ENCODE results near the gene PARN.
"Not testable (repeated sequence)": the region's sequence is repeated elsewhere in the genome, so short reads cannot be mapped to it uniquely, and the experiment has no call there.

PARN gene

DNA sequence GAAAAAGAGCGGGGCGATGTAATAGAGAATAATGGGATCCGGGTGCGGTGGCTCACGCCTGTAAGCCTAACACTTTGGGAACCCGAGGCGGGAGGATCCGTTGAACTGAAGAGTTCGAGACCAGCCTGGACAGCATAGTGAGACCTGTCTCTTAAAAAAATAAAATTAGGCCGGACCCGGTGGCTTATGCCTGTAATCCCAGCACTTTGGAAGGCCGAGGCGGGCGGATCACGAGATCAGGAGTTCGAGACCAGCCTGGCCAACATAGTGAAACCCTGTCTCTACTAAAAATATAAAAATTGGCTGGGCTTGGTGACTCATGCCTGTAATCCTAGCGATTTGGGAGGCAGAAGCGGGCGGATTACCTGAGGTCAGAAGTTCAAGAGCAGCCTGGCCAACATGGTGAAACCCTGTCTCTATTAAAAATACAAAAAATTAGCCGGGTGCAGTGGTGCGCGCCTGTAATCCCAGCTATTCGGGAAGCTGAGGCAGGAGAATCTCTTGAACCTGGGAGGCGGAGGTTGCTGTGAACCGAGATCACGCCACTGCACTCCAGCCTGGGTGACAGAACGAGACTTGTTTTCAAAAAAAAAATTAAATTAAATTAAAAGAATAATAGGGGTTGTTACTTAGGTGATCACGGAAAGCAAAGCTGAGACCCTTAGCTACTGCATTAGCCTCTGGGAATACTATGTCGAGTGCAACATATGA is 715 bp upstream of the PARN start:
- not testable (repeated sequence) for FAIRE-seq

- FAIRE-seq: no peak
Observed at GRCh38 chr16:14629612-14629918, 495 bp downstream of the PARN start.

DNA sequence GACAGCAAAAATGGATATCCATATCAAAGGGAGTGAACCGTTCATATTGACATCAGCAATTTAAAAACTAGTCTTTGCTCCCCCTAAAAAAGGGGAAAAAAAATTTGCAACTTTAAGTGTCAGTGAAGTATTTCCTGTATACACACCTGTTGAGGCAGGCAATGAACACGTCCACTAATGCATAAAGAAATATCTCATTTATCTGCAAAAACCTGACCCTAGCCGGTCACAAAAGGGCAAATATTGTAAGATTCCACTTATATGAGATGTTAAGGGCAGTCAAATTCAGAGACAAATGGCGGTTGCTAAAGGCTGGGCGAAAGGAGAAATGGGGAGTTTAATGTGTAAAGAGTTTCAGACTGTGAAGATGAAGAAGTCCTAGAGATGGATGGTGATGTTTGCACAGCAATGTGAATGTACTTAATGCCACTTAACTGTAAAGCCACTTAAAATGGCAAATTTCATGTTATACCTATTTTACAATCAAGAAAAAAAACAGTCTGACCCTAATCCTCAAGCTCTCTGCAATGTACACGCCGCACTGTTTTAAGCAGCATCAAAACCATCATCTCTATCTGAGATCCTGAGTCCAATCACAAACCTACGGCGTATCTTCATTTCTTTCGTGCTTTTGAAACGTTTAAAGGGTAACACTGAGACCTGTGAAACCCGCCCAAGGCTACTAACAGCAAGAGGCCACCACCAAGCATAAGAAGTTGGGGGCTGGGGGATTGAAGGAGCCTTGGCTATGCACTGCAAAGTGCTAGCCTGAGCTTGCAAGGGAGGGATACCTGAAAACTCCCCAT is 1.1 kb downstream of the PARN start:
- no peak for FAIRE-seq

- no peak for FAIRE-seq
Observed at GRCh38 chr16:14627078-14627477, 3.0 kb downstream of the PARN start.

- FAIRE-seq: no peak
Observed at GRCh38 chr16:14618566-14618965, 11.5 kb downstream of the PARN start.

- FAIRE-seq: no peak
Observed at GRCh38 chr16:14616280-14616679, 13.8 kb downstream of the PARN start.

DNA sequence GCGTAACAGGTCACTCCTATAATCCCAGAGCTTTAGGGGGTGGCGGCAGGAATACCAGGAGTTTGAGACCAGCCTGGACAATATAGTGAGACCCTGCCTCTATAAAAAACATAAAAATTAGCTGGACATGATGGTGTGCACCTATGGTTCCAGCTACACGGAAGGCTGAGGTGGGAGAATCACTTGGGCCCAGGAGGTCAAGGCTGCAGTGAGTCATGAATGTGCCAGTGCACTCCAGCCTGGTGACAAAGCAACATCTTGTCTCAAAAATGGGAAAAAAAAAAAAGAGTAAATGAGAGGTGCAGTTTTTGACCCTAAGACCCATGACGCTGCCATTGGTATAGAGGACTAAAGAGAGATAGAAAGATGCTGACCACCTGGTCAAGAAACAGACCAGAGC is 16.1 kb downstream of the PARN start:
- FAIRE-seq: no peak

- no peak for FAIRE-seq
Observed at GRCh38 chr16:14611660-14612059, 18.4 kb downstream of the PARN start.

- FAIRE-seq: no peak
Observed at GRCh38 chr16:14609716-14610115, 20.3 kb downstream of the PARN start.

- no peak for FAIRE-seq
Observed at GRCh38 chr16:14608604-14609003, 21.5 kb downstream of the PARN start.

DNA sequence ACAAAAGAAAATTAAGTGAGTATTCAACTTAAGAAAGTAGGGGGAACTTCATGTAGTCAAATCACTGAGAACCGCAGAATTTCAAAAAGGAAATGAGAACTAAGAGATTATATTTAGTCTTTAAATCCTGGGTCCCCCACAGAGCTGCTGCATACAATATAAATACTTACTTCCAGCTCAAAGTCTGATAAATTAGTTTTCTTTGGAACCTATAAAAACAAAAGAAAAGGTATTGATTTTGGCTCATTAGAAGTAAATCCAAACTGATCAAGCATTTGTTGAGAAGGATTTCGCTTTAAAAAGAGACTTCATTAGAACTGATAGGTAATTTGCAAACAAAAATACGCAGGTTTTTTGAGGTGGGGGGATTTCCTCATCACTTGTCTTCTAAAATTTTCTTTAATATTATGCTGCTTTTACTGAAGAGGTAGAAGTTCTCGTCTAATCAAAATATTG is 21.9 kb downstream of the PARN start:
- FAIRE-seq: no peak

DNA sequence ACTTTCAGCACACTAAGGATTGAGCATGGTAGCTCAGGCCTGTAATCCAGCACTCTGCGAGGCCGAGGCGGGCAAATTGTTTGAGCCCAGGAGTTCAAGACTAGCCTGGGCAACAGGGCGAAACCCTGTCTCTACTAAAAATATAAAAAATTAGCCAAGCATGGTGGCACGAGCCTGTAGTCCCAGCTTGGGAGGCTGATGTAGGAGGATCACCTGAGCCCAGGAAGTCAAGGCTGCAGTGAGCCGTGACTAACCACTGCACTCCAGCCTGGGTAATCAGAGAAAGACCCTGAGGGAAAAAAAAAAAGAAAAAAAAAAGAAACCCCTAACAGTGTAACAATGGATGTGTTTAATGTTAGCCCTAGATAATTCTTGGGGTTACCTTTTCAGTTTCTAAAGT is 24.0 kb downstream of the PARN start:
- no peak for FAIRE-seq

DNA sequence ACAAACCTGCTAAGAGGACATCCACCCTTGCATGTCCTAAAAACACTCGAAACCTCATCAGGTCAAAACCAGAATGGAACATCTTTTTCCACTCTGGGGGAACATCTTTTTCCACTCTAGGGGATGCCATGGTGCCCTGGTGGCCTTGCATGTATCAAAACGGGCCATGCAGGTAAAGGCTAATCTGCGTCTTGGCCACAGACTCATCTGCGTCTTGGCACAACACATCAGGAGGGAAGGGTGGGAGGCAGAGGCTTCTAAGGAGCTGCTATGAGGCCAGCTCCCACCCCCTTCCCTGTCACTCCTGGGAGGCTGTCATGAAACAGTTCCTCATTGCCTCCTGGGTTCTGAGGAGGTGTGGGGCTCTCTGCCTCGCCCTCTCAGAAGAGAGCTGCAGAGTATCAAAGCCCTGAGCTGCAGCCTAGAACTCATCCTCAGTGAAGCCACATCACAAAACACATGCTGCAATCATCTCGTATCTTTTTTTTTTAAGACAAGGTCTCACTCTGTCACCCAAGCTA is 27.6 kb downstream of the PARN start:
- no peak for FAIRE-seq

DNA sequence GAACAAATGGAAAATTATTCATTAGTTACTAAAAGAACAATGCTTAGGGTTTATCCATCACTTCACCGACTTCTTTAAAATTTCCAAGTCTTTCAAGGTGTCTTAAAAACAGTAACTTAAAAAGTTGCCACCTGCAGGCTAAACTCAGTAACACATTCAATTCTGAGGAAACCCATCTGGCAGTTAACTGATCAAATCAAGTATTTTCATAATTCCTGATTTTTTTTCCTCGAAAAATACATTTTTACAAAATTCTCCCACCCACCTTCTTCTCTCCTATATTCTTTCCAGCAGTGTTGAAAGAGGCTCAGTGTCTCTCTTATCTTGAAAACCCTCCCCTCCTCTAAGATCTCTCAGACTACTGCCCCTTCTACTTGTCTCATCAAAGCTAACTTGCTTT is 29.9 kb downstream of the PARN start:
- FAIRE-seq: no peak

GRCh38 chr16:14586637-14587305 is 43.3 kb downstream of the PARN start:
- FAIRE-seq: no peak

GRCh38 chr16:14585287-14585686 is 44.8 kb downstream of the PARN start:
- FAIRE-seq: no peak

DNA sequence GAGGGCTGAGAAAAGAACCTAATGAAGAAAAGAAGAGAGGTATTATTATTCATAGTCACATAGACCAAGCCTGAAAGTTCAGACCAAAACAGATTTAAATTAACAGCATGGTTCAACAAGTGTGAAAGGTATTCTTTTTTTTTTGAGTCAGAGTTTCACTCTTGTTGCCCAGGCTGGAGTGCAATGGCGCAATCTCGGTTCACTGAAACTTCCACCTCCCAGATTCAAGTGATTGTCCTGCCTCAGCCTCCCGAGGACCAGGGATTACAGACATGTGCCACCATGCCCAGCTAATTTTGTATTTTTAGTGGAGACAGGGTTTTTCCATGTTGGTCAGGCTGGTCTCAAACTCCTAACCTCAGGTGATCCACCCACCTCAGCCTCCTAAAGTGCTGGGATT is 49.1 kb downstream of the PARN start:
- FAIRE-seq: not testable (repeated sequence)

DNA sequence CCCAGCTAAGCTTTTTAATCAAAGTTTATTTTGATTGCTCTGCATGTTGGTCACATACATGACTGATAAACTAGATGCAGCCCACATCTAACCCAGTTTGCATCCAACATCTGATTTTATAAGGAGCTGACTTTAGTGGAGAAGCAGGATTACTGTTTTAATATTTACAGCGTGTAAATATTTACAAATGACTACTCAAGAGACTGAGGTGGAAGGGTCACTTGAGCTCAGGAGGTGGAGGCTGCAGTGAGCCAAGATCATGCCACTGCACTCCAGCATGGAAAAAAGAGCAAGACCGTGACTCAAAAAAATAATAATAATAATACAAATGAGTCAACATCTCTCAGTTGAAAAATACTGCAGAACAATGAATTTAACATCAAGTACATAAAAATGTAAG is 50.8 kb downstream of the PARN start:
- FAIRE-seq: no peak

DNA sequence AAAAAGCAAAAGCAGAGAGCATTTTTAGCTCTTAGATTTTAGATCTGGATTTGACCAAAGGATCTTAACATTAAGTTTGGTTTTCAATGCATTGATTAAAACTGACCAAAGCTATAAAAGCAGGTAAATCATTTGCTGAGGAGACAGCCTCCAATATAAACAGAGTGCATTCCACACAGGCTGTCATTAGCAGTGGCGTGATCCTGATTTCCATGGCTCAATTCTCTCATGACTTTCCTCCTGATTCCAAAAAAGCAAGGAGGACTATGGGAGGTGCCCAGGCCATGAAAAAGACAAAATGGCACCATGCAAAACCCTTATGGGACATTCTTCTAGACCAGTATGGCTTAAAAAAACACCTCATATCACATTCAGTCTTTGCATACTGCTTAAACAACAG is 53.5 kb downstream of the PARN start:
- no peak for FAIRE-seq

GRCh38 chr16:14576069-14576468 is 54.0 kb downstream of the PARN start:
- FAIRE-seq: no peak

- not testable (repeated sequence) for FAIRE-seq
Observed at GRCh38 chr16:14574698-14575415, 55.2 kb downstream of the PARN start.

DNA sequence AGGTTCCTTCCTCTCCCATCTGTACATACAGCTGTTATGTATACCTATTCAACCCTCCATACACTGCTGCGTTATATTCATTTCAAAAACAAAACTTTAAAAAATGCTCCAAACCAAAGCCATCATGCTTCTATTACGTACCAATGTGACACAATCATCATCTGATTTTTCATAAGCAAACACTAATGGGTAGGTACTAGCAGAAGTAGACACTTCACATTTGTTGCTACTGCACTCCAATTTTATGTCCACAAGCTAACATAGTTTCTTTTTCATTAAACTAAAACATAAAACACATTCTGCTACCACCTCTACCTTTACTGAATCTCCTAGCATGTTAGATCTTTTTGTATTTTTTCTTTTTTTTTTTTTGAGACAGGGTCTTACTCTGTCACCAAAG is 57.5 kb downstream of the PARN start:
- FAIRE-seq: no peak

GRCh38 chr16:14569213-14569612 is 60.8 kb downstream of the PARN start:
- no peak for FAIRE-seq

Data from colon (tissue), 2 donors.